AG09309 (cell line): ENCODE data around the gene NME8.

Source experiments
- DNase-seq: peaks from one replicate; pipeline ENCODE4 v3.0.0-alpha.2; 2010; ENCODE audit warnings: low read depth
- H3K4me3 ChIP-seq: 2 replicates; pipeline ENCODE4 v1.5.1; 2011; ENCODE audit warnings: mild to moderate bottlenecking, low read depth, low read length, moderate library complexity; ENCODE audit not compliant: control insufficient read depth
- TF ChIP-seq, protein P1 (sequence below): IDR thresholded peaks from 2 replicates; pipeline ENCODE4 v1.5.1; 2011; ENCODE audit warnings: mild to moderate bottlenecking, low read depth, low read length, inconsistent platforms; ENCODE audit not compliant: insufficient read depth, control insufficient read depth; ENCODE audit errors: missing control alignments

NME8 gene

GRCh38 chr7:37817996-37818720 lies 30.2 kb upstream of the NME8 start:
- no peak for DNase-seq
- TF ChIP-seq, protein P1, sequence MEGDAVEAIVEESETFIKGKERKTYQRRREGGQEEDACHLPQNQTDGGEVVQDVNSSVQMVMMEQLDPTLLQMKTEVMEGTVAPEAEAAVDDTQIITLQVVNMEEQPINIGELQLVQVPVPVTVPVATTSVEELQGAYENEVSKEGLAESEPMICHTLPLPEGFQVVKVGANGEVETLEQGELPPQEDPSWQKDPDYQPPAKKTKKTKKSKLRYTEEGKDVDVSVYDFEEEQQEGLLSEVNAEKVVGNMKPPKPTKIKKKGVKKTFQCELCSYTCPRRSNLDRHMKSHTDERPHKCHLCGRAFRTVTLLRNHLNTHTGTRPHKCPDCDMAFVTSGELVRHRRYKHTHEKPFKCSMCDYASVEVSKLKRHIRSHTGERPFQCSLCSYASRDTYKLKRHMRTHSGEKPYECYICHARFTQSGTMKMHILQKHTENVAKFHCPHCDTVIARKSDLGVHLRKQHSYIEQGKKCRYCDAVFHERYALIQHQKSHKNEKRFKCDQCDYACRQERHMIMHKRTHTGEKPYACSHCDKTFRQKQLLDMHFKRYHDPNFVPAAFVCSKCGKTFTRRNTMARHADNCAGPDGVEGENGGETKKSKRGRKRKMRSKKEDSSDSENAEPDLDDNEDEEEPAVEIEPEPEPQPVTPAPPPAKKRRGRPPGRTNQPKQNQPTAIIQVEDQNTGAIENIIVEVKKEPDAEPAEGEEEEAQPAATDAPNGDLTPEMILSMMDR = no peak
- no peak overlapping the region for H3K4me3 ChIP-seq

- TF ChIP-seq, protein P1 = no peak
- H3K4me3 ChIP-seq = no peak overlapping the region
- no peak for DNase-seq
Measured at GRCh38 chr7:37820708-37821468, 27.5 kb upstream of the NME8 start.

- no peak for DNase-seq
- TF ChIP-seq, protein P1 = no peak
- H3K4me3 ChIP-seq = no peak overlapping the region
Measured at GRCh38 chr7:37822946-37823345, 25.5 kb upstream of the NME8 start.

DNA sequence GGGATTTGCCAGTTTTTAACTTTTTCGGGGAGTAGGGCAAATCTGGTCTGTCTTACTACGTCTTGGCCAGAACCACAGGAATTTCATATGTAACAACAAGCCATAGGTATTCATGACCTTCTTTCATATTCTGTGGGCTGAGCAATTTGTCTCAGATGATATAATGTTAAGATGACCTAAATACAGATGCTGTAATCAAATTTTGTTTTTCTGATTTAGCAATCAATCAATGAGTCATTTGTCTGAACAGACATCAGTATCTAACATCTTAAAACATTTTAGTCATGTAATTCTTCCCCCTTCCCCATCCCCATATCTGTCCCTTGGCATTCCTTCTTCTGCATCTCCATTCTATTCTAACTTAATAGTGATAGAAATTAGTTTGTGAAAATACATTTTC lies 24.8 kb upstream of the NME8 start:
- TF ChIP-seq, protein P1 = no peak
- DNase-seq = no peak
- no peak overlapping the region for H3K4me3 ChIP-seq

GRCh38 chr7:37825038-37825437 lies 23.4 kb upstream of the NME8 start:
- DNase-seq = no peak
- H3K4me3 ChIP-seq = no peak overlapping the region

GRCh38 chr7:37826825-37827224 lies 21.6 kb upstream of the NME8 start:
- no peak overlapping the region for H3K4me3 ChIP-seq
- TF ChIP-seq, protein P1 = no peak

More at GRCh38 chr7:37825038-37825437, 23.4 kb upstream of the NME8 start:
- TF ChIP-seq, protein P1 = no peak

More at GRCh38 chr7:37826825-37827224, 21.6 kb upstream of the NME8 start:
- no peak for DNase-seq
